ENCODE results near the gene MRPL55. TPM values are rescaled to one million over a fixed set of nuclear protein-coding genes. Genes with fewer than 3 reads are reported as not detected.

Gene MRPL55
- total RNA-seq, 1 experiment from 2014 or later, result 57.1 TPM

- no peaks in the 10 kb centered on the region for H3K9me2 ChIP-seq (ENCODE audit: insufficient read depth)
- ChIA-PET POLR2A (no interaction called here), RAD21 (ENCODE audit: low non-redundant PET in 1 of 2, low total read pairs in 2 of 2, uncharacterized antibody in 2 of 2, unreplicated experiment in 2 of 2) (no interaction called here), CTCF (no interaction called here)
- H2AFZ ChIP-seq (ENCODE audit: low read depth, low read length, poor library complexity, severe bottlenecking), result no peak overlapping the region
- intact Hi-C loops (cut with micrococcal nuclease), result loop anchor here (5.0 to 10.0 kb wide), 2 partner anchors 75 to 307 kb away; no protein-coding TSS in a partner anchor
- no peak for DNase-seq (ENCODE audit: low read depth, low spot score)
- 0 out of 2 replicates have a peak, but pooled peaks cover 2% of the 10 kb centered on the region for H3K27me3 ChIP-seq (ENCODE audit: insufficient read depth, low read length)
- TF ChIP-seq POLR2A (IDR thresholded peaks at IDR 0.05; ENCODE audit: borderline replicate concordance, extremely low read depth, insufficient read depth, insufficient read length), result no peak
- no peak for TF ChIP-seq ELF1 (IDR thresholded peaks at IDR 0.05; ENCODE audit: borderline replicate concordance, low read depth)
- TF ChIP-seq ATF3 (IDR thresholded peaks at IDR 0.05), result no peak
- TF ChIP-seq POLR2AphosphoS5 (IDR thresholded peaks at IDR 0.05; ENCODE audit: low read depth, low read length), result 0 out of 2 replicates have a peak, but pooled peaks have one; percentile 10
- 0 out of 6 replicates have a peak, but pooled peaks of 1 of the 3 experiments have one; percentile 3 for TF ChIP-seq CTCF (IDR thresholded peaks at IDR 0.05 in 2 of 3, conservative IDR thresholded peaks at IDR 0.05 in 1 of 3; ENCODE audit: borderline replicate concordance in 1 of 3, insufficient read depth in 1 of 3, low read depth in 2 of 3, low read length in 2 of 3)
- no peak for TF ChIP-seq ZNF274 (IDR thresholded peaks at IDR 0.05; ENCODE audit: low read depth, low read length)
- no peak for TF ChIP-seq CBX3 (IDR thresholded peaks at IDR 0.05; ENCODE audit: low read depth)
- no peak for TF ChIP-seq SIN3A (IDR thresholded peaks at IDR 0.05; ENCODE audit: low read depth)
- TF ChIP-seq EZH2 (IDR thresholded peaks at IDR 0.05), result no peak
- no peak for TF ChIP-seq FOSL1 (IDR thresholded peaks at IDR 0.05; ENCODE audit: low read depth)
- no peak for TF ChIP-seq RAD21 (IDR thresholded peaks at IDR 0.05; ENCODE audit: low read depth)
- no peak for TF ChIP-seq MAX (IDR thresholded peaks at IDR 0.05)
- no peak overlapping the region for H3K4me3 ChIP-seq (replicated peaks in 1 of 2; ENCODE audit: low read depth in 1 of 2, low read length in 2 of 2)
- ATAC-seq, result peak; percentile 25; the same call in 1 of the 2 replicates
- no peaks in the 10 kb centered on the region; a peak in 1 of 4 replicates for H3K4me1 ChIP-seq (ENCODE audit: control insufficient read depth in 1 of 2, insufficient read depth in 2 of 2, low read length in 2 of 2)
- no peaks in the 10 kb centered on the region for H3K36me3 ChIP-seq (ENCODE audit: control insufficient read depth in 1 of 2, insufficient read depth in 2 of 2, low read length in 2 of 2)
- BruUV-seq (replicated peaks), result no TSS peak
- H3K9ac ChIP-seq (ENCODE audit: low read length), result no peak overlapping the region
- no peak overlapping the region for H3K4me2 ChIP-seq (ENCODE audit: low read length)
- H3K79me2 ChIP-seq (ENCODE audit: insufficient read depth, low read length), result no peaks in the 10 kb centered on the region
- H3K27ac ChIP-seq (ENCODE audit: low read depth, low read length), result no peak overlapping the region
- no peaks in the 10 kb centered on the region for H4K20me1 ChIP-seq (ENCODE audit: insufficient read depth)
- H3K9me3 ChIP-seq (ENCODE audit: control insufficient read depth in 1 of 2, insufficient read depth in 1 of 2, low read depth in 1 of 2, low read length in 2 of 2), result no peaks in the 10 kb centered on the region
These were observed 37.1 kb downstream of the MRPL55 start for GRCh38 chr1:228071839-228072657.

Measured in HCT116 (cell line).